Loucy (cell line): ENCODE results near the gene GIPR.

Source experiments
- H2AFZ ChIP-seq: fragments of 200-600 bp; sonication (generic); 2 replicates; pipeline ENCODE4 v1.6.0; 2016; ENCODE audit warnings: antibody characterized with exemption, mild to moderate bottlenecking, low read length, moderate library complexity
- H3F3A ChIP-seq: fragments of 200-600 bp; 2 replicates; pipeline ENCODE4 v1.6.0; 2016; ENCODE audit warnings: antibody characterized with exemption, low read depth, mild to moderate bottlenecking
- H3K27me3 ChIP-seq: fragments of 200-600 bp; sonication (generic); 2 replicates; pipeline ENCODE4 v1.6.1; 2014; ENCODE audit warnings: low read length, mild to moderate bottlenecking; ENCODE audit not compliant: insufficient read depth, poor library complexity, severe bottlenecking
- H3K36me3 ChIP-seq: fragments of 200-600 bp; sonication (generic); 2 replicates; pipeline ENCODE4 v1.6.1; 2016; ENCODE audit warnings: low read length; ENCODE audit not compliant: insufficient read depth
- H3K4me1 ChIP-seq: fragments of 200-600 bp; sonication (generic); 2 replicates; pipeline ENCODE4 v1.5.1; 2014; ENCODE audit warnings: low read length, mild to moderate bottlenecking; ENCODE audit not compliant: insufficient read depth, poor library complexity, severe bottlenecking
- H3K4me2 ChIP-seq: fragments of 200-600 bp; sonication (generic); 2 replicates; pipeline ENCODE4 v1.6.0; 2014; ENCODE audit warnings: antibody characterized with exemption, low read length, low read depth, mild to moderate bottlenecking; ENCODE audit not compliant: poor library complexity, severe bottlenecking
- H3K4me3 ChIP-seq: fragments of 200-600 bp; sonication (generic); 2 replicates; pipeline ENCODE4 v1.5.1; 2014; ENCODE audit warnings: low read length, mild to moderate bottlenecking, mixed read lengths; ENCODE audit not compliant: poor library complexity, severe bottlenecking
- H3K79me2 ChIP-seq: fragments of 200-600 bp; sonication (generic); 2 replicates; pipeline ENCODE4 v1.6.1; 2014; ENCODE audit warnings: low read length; ENCODE audit not compliant: insufficient read depth
- H3K9ac ChIP-seq: fragments of 200-600 bp; sonication (generic); 2 replicates; pipeline ENCODE4 v1.6.0; 2014; ENCODE audit warnings: mild to moderate bottlenecking, low read depth, low read length, moderate library complexity; ENCODE audit not compliant: poor library complexity, severe bottlenecking
- H3K9me2 ChIP-seq: fragments of 200-600 bp; sonication (generic); replicated peaks from 2 replicates; pipeline ENCODE4 v1.6.1; 2016; ENCODE audit warnings: low read depth, low read length, mixed read lengths
- H3K9me3 ChIP-seq: fragments of 200-600 bp; sonication (generic); 2 replicates; pipeline ENCODE4 v1.6.1; 2014; ENCODE audit warnings: mild to moderate bottlenecking, antibody characterized with exemption, low read length, low read depth; ENCODE audit not compliant: insufficient read depth
- H4K20me1 ChIP-seq: fragments of 200-600 bp; sonication (generic); 2 replicates; pipeline ENCODE4 v1.6.0; 2014; ENCODE audit warnings: antibody characterized with exemption, low read length, mild to moderate bottlenecking; ENCODE audit not compliant: insufficient read depth, poor library complexity, severe bottlenecking
- CTCF ChIP-seq: fragments of 200-600 bp; sonication (generic); conservative IDR thresholded peaks from 2 replicates; pipeline ENCODE4 v1.5.1; 2014; ENCODE audit warnings: mild to moderate bottlenecking, antibody characterized with exemption, low read length
- EZH2phosphoT487 ChIP-seq: fragments of 200-600 bp; IDR thresholded peaks from 2 replicates; pipeline ENCODE4 v1.6.1; 2018; ENCODE audit warnings: antibody characterized with exemption, mild to moderate bottlenecking, moderate library complexity, borderline replicate concordance

GIPR gene

DNA sequence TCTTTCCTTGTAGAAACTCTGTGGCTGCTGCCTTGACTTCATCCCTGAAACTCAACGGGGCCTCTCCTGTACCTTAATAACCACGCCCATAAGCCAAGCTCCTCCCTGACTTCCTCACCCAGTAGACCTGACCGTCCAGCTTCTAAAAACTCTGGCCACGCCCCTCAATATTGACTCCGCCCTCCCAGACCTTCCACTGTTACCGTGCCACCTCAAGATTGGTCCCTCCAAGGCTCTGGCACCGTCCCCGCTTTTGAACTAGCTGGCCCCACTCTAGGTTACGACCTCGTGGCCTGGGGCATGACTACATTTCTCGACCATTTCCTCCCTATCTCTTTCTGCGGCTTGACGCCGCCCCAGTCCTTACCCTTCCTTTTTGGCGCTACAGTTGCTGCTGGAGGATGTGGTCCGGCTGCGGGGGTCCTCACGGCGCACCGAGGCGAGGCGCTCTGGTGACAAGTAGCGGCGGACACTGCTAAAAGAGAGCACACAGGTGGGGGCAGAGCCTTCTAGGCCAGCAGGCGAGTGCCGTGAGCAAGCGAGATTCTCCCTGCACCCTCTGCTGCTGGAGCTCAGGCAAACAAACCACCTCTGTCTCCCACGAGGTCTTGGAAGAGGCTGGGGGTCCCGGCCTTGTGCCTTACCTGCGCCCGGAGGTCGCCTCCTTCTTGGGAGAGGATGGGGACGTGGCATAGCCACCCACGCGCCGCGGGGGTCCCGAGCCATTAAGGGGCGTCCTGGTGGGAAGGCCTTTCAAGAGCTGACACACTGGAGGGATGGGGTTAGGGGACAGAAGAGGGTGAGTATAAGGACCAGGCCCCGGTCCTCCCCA, 26.5 kb upstream of the GIPR start:
- Histone ChIP-seq H3K4me3 (peak overlapping the region; percentile 80), H3K27me3 (no peaks in the 10 kb centered on the region), H3K79me2 (peaks cover 11% of the 10 kb centered on the region; the same call in 1 of the 2 replicates), H3F3A (peaks cover 5% of the 10 kb centered on the region; the same call in 1 of the 2 replicates), H3K4me1 (peaks cover 19% of the 10 kb centered on the region), H2AFZ (peak overlapping the region; percentile 85), H3K4me2 (peak overlapping the region; percentile 84), H3K9me3 (no peaks in the 10 kb centered on the region), H3K9me2 (no peaks in the 10 kb centered on the region), H3K9ac (peak overlapping the region; percentile 77), H4K20me1 (no peaks in the 10 kb centered on the region), H3K36me3 (no peaks in the 10 kb centered on the region)
- TF ChIP-seq EZH2phosphoT487 (no peak), CTCF (no peak)

DNA sequence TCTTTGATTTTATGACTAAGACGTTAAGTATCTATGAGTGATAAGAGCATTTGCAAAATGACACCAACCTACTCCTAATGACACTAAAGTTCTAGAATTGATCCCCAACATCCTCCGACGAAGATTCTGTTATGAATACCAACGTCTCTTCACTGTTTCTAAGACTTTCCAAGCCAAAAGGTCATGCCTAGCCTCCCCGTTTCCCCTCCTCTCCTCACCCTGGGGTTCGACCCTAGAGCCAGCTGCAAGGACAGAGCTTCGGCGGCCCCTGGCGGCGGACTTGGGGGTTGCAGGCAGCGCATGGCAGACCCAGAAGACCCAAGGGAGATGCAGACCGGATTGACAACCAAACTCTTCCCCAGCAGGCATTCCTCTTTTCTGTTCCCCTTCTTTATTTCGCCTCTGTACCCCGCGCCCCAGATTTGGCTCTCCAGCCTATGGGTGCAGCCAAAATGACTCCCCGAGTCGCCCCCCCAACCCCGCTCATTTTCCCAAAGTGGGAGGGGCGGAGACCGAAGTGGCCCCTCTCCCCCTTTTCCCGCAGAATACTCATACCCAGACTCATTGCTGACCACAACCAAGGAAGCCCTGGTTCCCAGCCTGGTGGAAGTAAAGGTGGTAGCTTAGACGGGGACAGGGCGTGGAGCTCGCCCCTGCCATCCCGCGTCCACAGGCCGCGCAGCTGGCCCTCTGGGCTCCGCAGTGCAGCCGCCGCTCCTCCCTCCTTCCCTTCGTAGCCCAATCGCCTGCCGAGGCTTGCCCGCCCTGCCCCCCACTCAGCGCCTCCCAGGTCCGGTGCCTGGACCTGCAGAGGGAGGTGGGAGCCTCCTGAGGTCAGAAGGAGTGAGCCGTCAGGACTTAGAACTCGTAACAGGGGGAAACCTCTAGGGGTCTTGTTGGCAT, 24.7 kb upstream of the GIPR start:
- Histone ChIP-seq H3K9ac (no peak overlapping the region), H3K9me2 (no peaks in the 10 kb centered on the region), H3K4me2 (peak overlapping the region; percentile 53), H3K36me3 (no peaks in the 10 kb centered on the region), H2AFZ (no peak overlapping the region), H3K27me3 (no peaks in the 10 kb centered on the region), H4K20me1 (no peaks in the 10 kb centered on the region), H3K9me3 (no peaks in the 10 kb centered on the region), H3K4me1 (peaks cover 21% of the 10 kb centered on the region), H3F3A (peaks cover 5% of the 10 kb centered on the region; the same call in 1 of the 2 replicates), H3K4me3 (peak overlapping the region; percentile 35), H3K79me2 (peaks cover 6% of the 10 kb centered on the region; the same call in 1 of the 2 replicates)
- TF ChIP-seq CTCF (peak; percentile 98), EZH2phosphoT487 (no peak)

DNA sequence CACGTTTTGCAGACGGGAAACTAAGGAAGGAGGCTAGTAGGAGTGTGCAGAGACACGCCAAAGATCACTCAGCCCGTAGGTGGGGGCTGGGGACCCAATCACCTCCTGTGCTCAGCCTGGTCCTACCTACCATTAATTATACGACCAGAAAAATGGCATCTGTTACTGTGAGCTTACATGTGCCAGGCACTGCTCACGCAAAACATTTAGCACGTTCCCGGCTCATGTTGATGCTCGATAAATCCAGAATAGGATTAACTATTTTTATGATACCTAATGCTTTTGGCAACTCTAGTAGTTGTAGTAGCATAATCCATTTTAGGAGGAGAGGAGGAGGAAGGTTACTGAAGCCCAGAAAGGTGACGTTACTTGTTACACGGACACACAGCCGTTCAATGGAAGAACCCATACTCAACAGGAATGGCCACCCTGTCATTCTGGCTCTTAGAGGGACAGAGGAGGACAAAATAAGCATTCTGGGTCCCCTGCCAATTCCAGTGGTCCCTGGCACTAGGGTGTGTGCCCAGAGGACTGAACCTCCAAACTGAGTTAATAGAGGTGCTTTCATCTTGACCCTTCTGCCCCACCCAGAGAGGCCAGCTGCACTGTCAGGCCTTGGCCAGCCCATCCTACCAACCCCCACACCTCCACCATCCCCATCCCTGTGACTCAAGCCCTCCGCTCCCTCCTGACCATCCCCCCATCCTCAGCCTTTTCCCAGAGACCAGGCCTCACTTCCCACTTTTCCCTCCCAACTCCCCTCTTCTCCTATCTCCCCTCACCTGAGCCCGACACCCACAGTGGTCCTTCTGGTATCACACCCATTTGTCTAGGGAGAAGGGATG, 23.9 kb upstream of the GIPR start:
- Histone ChIP-seq H3K4me1 (peaks cover 21% of the 10 kb centered on the region), H3K4me3 (no peak overlapping the region), H3K9me3 (no peaks in the 10 kb centered on the region), H3F3A (peaks cover 5% of the 10 kb centered on the region; the same call in 1 of the 2 replicates), H3K36me3 (no peaks in the 10 kb centered on the region), H3K9me2 (no peaks in the 10 kb centered on the region), H4K20me1 (no peaks in the 10 kb centered on the region), H2AFZ (no peak overlapping the region), H3K4me2 (no peak overlapping the region), H3K9ac (no peak overlapping the region), H3K27me3 (no peaks in the 10 kb centered on the region), H3K79me2 (no peaks in the 10 kb centered on the region)
- no peak for TF ChIP-seq EZH2phosphoT487
- no peak for TF ChIP-seq CTCF
